ENCODE results near the gene PSMG3.

The PSMG3 gene

DNA sequence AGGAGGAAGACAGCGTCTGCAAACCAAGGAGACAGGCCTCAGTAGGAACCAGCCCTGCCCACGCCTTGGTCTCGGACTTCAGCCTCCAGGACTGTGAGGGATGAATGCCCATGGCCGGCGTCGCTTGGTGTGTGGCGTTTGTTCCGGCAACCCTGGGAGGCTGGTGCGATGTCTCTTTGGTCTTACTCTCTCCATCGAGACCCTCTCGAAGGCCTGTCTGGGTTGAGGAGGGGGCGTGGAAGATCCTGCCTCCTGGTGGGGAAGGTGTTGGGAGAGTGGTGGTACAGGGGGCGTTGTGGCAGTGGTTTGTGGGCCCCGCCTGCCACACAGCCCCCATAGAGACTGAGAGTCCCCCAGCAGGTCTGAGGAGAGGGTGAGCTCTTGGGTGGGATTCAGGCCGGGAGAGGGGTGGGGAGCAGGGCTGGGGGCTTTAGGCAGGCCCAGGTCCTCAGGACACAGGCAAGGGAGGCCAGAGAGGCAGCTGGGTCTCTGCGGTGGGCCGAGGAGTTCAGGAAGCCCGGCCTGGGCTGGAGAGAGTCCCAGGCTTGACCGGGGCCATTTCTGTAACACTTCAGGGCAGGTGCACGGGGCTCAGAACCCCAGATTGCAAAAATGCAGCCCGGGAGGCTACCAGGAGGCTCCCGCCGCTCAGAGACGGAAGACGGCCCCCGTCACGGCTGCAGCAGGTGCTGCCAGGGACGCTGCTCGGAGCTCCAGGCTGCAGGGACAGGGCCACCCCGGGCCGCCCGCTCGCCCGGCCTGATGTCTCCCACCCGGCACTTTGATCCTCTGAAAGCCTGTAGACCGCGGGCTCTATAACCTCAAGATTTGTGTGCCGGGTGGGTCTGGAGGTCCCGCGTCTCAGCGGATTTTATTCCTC, 33.8 kb upstream of the PSMG3 start:
- DNase-seq (ENCODE audit: extremely low spot score): no peak
- ChIA-PET POLR2A (no interaction called here), CTCF (interaction anchor here (0.9 kb wide), 1 partner anchor 21 kb away, joined by 3 read pairs; no protein-coding TSS in a partner anchor)
- TF ChIP-seq TARDBP (IDR thresholded peaks at IDR 0.05) (no peak), FOXK2 (IDR thresholded peaks at IDR 0.05) (no peak), SUZ12 (IDR thresholded peaks at IDR 0.05) (no peak)

DNA sequence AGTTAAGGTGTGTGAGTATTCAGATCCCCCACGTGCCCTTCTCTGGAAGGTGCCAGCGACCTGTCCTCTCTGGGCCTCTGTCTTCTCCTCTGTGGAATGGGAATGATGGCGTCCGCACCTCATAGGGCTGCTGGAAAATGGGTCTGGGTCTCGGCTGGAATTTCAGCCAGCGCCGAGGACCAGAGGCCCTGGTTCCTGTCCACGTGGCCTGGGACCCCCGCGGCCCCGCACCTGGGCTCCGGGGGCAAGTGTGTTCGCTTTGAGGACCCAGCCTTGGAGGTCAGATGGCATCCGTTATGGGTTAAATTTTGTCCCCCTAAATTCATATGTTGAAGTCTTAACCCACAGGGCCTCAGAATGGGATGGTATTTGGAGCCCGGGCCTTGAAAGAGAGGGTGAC, 32.6 kb upstream of the PSMG3 start:
- DNase-seq (ENCODE audit: extremely low spot score): no peak
- TF ChIP-seq, protein P1, sequence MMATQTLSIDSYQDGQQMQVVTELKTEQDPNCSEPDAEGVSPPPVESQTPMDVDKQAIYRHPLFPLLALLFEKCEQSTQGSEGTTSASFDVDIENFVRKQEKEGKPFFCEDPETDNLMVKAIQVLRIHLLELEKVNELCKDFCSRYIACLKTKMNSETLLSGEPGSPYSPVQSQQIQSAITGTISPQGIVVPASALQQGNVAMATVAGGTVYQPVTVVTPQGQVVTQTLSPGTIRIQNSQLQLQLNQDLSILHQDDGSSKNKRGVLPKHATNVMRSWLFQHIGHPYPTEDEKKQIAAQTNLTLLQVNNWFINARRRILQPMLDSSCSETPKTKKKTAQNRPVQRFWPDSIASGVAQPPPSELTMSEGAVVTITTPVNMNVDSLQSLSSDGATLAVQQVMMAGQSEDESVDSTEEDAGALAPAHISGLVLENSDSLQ (IDR thresholded peaks at IDR 0.05): no peak
- TF ChIP-seq SP1 (IDR thresholded peaks at IDR 0.05) (no peak), HDGF (IDR thresholded peaks at IDR 0.05; ENCODE audit: borderline replicate concordance) (no peak), ELF4 (IDR thresholded peaks at IDR 0.05) (no peak)
- CTCF ChIA-PET: no interaction called here
- POLR2A ChIA-PET: no interaction called here

DNA sequence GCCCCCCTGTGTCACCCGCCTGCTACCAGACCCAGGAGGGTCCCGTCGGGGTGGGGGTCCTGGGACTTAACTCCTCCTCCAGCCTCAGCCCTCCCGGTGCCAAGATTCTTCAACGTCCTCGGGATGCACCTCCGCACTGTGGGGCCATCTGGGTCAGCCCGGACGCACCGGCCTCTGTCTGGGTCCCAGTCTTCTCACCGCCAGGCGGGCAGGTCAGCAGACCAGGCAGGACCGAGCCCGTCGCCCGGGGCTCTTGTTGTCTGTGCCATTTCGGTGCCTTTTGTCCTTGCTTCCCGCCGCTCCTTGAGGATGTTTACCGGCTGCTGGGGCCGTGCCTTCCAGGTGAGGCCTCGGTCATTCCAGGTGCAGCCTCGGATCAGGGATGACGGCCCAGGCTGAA, 32.1 kb upstream of the PSMG3 start:
- TF ChIP-seq ZNF384 (IDR thresholded peaks at IDR 0.05): no peak
- no peak for TF ChIP-seq CTBP1 (IDR thresholded peaks at IDR 0.05; ENCODE audit: borderline replicate concordance)
- TF ChIP-seq SP1 (IDR thresholded peaks at IDR 0.05): no peak
- no peak for TF ChIP-seq FOXM1 (IDR thresholded peaks at IDR 0.05; ENCODE audit: borderline replicate concordance)
- CTCF ChIA-PET: no interaction called here
- DNase-seq (ENCODE audit: extremely low spot score): no peak
- POLR2A ChIA-PET: no interaction called here

DNA sequence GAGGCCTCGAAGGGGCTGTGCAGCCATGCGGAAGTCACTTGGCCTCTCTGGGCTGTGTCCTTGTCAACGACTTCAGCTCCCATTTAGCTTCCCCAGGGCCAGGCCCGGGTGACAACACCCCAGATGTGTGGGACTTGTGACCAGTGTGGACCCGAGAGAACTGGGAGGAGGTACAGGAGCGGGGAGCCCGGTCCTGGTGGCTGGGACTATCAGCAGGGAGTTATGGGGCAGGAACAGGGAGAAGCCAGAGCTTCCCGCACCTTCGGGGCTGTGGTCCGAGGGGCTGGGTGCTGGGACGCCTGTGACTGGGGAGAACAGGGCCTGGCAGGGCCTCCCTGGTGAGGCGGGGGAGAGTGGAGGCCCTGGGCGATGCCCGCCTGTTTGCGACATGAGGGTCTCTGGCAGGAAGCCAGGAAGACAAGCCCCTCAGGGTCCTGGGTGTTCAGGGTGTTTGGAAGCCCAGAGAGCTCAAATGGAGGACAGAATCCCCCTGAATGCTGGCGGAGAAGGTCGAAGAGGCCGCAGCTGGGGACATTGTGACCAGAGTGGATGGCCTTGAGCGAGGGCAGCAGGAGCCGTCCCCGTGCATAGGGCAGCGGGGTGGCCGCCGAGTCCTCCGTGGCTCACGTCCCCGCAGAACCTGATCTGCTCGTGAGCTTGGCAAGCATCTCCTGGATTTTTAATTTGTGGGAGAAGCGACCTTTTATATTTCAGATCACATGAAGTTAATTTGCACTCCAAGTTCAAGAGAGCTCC, 30.0 kb upstream of the PSMG3 start:
- no peak for DNase-seq (ENCODE audit: extremely low spot score)
- TF ChIP-seq LEF1 (IDR thresholded peaks at IDR 0.05; ENCODE audit: borderline replicate concordance) (no peak), CTBP1 (IDR thresholded peaks at IDR 0.05; ENCODE audit: borderline replicate concordance) (no peak), ZNF384 (IDR thresholded peaks at IDR 0.05) (no peak), L3MBTL2 (conservative IDR thresholded peaks at IDR 0.05) (no peak), FOXA1 (IDR thresholded peaks at IDR 0.05) (no peak), TARDBP (IDR thresholded peaks at IDR 0.05) (no peak), HDGF (IDR thresholded peaks at IDR 0.05; ENCODE audit: borderline replicate concordance) (no peak), FOXM1 (IDR thresholded peaks at IDR 0.05; ENCODE audit: borderline replicate concordance) (no peak), SUZ12 (IDR thresholded peaks at IDR 0.05) (no peak), ARNT (IDR thresholded peaks at IDR 0.05) (no peak), BHLHE40 (IDR thresholded peaks at IDR 0.05; ENCODE audit: borderline replicate concordance) (no peak), SP1 (IDR thresholded peaks at IDR 0.05) (no peak)
- TF ChIP-seq, protein P1 (IDR thresholded peaks at IDR 0.05): no peak
- POLR2A ChIA-PET: no interaction called here
- CTCF ChIA-PET: no interaction called here

DNA sequence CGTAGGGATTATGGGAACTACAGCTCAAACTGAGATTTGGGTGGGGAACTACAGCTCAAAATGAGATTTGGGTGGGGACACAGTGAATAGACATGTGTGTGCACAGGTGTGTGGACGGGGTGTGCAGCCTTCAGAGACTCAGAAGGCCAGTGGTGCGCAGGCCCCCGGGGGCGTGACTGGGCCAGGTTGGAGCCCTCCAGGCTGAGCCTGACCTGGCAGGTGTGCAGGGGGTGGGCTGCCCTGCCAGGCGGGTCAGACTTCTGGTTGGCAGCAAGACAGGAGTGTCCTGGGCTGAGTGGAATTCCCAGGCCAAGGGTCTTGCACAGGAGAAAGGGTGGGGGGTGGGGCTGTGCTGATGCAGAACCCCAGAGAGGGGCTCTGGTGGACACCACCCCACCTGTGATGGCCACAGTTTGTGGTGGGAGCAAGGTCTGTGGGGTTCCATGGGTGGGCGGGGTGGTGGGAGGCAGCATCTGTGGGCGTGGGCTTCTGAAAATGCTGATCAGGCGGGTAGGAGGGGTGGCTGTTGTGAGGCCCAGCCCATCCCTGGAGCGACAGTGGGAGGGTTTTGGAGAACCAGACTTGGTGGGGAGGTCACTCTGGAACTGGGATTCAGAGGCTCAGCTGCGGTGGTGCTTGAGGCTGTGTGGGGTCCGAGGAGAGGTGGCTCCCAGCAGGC, 29.3 kb upstream of the PSMG3 start:
- TF ChIP-seq SP1 (IDR thresholded peaks at IDR 0.05) (no peak), LEF1 (IDR thresholded peaks at IDR 0.05; ENCODE audit: borderline replicate concordance) (no peak), FOXK2 (IDR thresholded peaks at IDR 0.05) (no peak), ARNT (IDR thresholded peaks at IDR 0.05) (no peak), ELF4 (IDR thresholded peaks at IDR 0.05) (no peak), SUZ12 (IDR thresholded peaks at IDR 0.05) (no peak), FOXA1 (IDR thresholded peaks at IDR 0.05) (no peak), BHLHE40 (IDR thresholded peaks at IDR 0.05; ENCODE audit: borderline replicate concordance) (no peak), HDGF (IDR thresholded peaks at IDR 0.05; ENCODE audit: borderline replicate concordance) (no peak), FOXM1 (IDR thresholded peaks at IDR 0.05; ENCODE audit: borderline replicate concordance) (no peak), NFRKB (IDR thresholded peaks at IDR 0.05) (no peak), L3MBTL2 (conservative IDR thresholded peaks at IDR 0.05) (no peak), CTBP1 (IDR thresholded peaks at IDR 0.05; ENCODE audit: borderline replicate concordance) (no peak), TARDBP (IDR thresholded peaks at IDR 0.05) (no peak), ZNF384 (IDR thresholded peaks at IDR 0.05) (no peak)
- TF ChIP-seq, protein P1 (IDR thresholded peaks at IDR 0.05): no peak
- no peak for DNase-seq (ENCODE audit: extremely low spot score)
- POLR2A ChIA-PET: no interaction called here
- CTCF ChIA-PET: no interaction called here

DNA sequence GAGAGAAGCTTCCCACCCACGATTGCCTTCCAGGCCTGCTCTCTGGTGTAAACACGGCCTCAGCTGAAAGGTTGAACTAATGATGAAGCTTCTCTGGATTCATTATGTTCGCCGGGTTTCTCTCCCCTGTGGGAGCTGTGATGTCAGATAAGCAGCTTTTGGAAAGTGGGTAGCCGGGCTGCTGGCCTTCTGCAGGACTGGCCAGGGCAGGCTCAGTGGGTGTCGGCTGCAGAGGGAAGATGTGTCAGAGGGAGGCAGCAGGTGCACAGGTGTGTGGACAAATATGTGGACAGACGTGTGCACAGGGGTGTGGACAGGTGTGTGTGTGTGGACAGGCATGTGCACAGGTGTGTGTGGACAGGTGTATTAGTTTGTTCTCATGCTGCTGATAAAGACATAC, 28.5 kb upstream of the PSMG3 start:
- TF ChIP-seq FOXK2 (IDR thresholded peaks at IDR 0.05): no peak
- no peak for TF ChIP-seq NFRKB (IDR thresholded peaks at IDR 0.05)
- no peak for TF ChIP-seq SUZ12 (IDR thresholded peaks at IDR 0.05)
- TF ChIP-seq SP1 (IDR thresholded peaks at IDR 0.05): no peak
- TF ChIP-seq BHLHE40 (IDR thresholded peaks at IDR 0.05; ENCODE audit: borderline replicate concordance): no peak
- TF ChIP-seq ZNF384 (IDR thresholded peaks at IDR 0.05): no peak
- TF ChIP-seq FOXA1 (IDR thresholded peaks at IDR 0.05): no peak
- no peak for TF ChIP-seq L3MBTL2 (conservative IDR thresholded peaks at IDR 0.05)
- no peak for TF ChIP-seq FOXM1 (IDR thresholded peaks at IDR 0.05; ENCODE audit: borderline replicate concordance)
- TF ChIP-seq, protein P1 (IDR thresholded peaks at IDR 0.05): no peak
- no peak for TF ChIP-seq HDGF (IDR thresholded peaks at IDR 0.05; ENCODE audit: borderline replicate concordance)
- TF ChIP-seq CTBP1 (IDR thresholded peaks at IDR 0.05; ENCODE audit: borderline replicate concordance): no peak
- no peak for TF ChIP-seq TARDBP (IDR thresholded peaks at IDR 0.05)
- TF ChIP-seq LEF1 (IDR thresholded peaks at IDR 0.05; ENCODE audit: borderline replicate concordance): no peak

More for the DNA sequence above, 28.5 kb upstream of the PSMG3 start:
- POLR2A ChIA-PET: no interaction called here
- no peak for DNase-seq (ENCODE audit: extremely low spot score)
- CTCF ChIA-PET: no interaction called here

All from HEK293T (cell line).